Progenitor cell of endocrine pancreas (in vitro differentiated cells): ENCODE measurements around the gene RASSF8. TPM values are rescaled to one million over a fixed set of nuclear protein-coding genes. Genes with fewer than 3 reads are reported as not detected.

Experiments used
- DNase-seq: peaks from one replicate; pipeline ENCODE4 v3.0.0; 2021; ENCODE audit warnings: low spot score; ENCODE audit not compliant: unreplicated experiment
- H3K27ac Mint-ChIP-seq: 2 replicates; pipeline ENCODE4 v1.8.0; 2021; ENCODE audit warnings: mild to moderate bottlenecking, moderate library complexity, mixed read lengths
- H3K27me3 Mint-ChIP-seq: 2 replicates; pipeline ENCODE4 v1.8.0; 2021; ENCODE audit warnings: mixed read lengths
- H3K36me3 Mint-ChIP-seq: 2 replicates; pipeline ENCODE4 v1.8.0; 2022; ENCODE audit warnings: mixed read lengths; ENCODE audit not compliant: insufficient read depth
- H3K4me1 Mint-ChIP-seq: 2 replicates; pipeline ENCODE4 v1.8.0; 2021; ENCODE audit warnings: low read depth, mixed read lengths
- H3K4me3 Mint-ChIP-seq: 2 replicates; pipeline ENCODE4 v1.8.0; 2021; ENCODE audit warnings: low read depth, mild to moderate bottlenecking, moderate library complexity, mixed read lengths
- H3K9me3 Mint-ChIP-seq: 2 replicates; pipeline ENCODE4 v1.8.0; 2021; ENCODE audit warnings: low read depth, mixed read lengths
- total RNA-seq: library from RNA; stranded (reverse); gene quantifications from 2 replicates; pipeline ENCODE4 v1.2.1, GENCODE V29; 2021
- TF ChIP-seq, protein P1 (sequence below): fragments of 200-600 bp; sonication (generic); IDR thresholded peaks from one replicate; pipeline ENCODE4 v1.5.0; 2021; ENCODE audit warnings: antibody characterized with exemption, mild to moderate bottlenecking; ENCODE audit not compliant: unreplicated experiment

RASSF8 gene
- total RNA-seq, 1 donor from 2014 or later: 38.8 TPM

DNA sequence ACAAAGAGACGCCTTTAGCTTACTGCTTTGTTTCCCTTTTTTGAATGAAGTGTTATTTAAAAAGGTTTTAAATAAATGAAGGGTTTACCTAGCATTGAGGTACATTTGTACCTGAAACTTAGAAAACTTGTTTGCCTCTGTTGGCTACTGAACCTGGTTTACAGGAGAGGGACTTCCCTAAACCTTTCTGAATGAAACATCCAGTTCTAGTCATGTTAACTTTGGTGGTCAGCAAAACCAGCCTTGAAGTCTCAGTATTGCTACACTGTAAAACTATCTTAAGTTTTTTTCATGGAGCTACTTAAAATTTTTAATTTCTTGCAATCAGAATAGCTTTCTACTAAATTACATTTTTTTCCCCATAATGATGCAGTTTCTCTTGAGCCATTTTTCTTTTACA lies 38.2 kb downstream of the RASSF8 start:
- DNase-seq: no peak
- no peaks in the 10 kb centered on the region for H3K36me3 Mint-ChIP-seq
- H3K9me3 Mint-ChIP-seq: no peaks in the 10 kb centered on the region
- H3K4me1 Mint-ChIP-seq: peaks cover 28% of the 10 kb centered on the region
- no peak overlapping the region for H3K27ac Mint-ChIP-seq
- TF ChIP-seq, protein P1, sequence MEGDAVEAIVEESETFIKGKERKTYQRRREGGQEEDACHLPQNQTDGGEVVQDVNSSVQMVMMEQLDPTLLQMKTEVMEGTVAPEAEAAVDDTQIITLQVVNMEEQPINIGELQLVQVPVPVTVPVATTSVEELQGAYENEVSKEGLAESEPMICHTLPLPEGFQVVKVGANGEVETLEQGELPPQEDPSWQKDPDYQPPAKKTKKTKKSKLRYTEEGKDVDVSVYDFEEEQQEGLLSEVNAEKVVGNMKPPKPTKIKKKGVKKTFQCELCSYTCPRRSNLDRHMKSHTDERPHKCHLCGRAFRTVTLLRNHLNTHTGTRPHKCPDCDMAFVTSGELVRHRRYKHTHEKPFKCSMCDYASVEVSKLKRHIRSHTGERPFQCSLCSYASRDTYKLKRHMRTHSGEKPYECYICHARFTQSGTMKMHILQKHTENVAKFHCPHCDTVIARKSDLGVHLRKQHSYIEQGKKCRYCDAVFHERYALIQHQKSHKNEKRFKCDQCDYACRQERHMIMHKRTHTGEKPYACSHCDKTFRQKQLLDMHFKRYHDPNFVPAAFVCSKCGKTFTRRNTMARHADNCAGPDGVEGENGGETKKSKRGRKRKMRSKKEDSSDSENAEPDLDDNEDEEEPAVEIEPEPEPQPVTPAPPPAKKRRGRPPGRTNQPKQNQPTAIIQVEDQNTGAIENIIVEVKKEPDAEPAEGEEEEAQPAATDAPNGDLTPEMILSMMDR: no peak
- H3K4me3 Mint-ChIP-seq: no peak overlapping the region
- H3K27me3 Mint-ChIP-seq: no peaks in the 10 kb centered on the region

GRCh38 chr12:25997201-25997963 lies 38.9 kb downstream of the RASSF8 start:
- Mint-ChIP-seq H3K27me3 (no peaks in the 10 kb centered on the region), H3K36me3 (no peaks in the 10 kb centered on the region), H3K4me3 (no peak overlapping the region), H3K27ac (peak overlapping the region; percentile 14), H3K4me1 (peaks cover 22% of the 10 kb centered on the region), H3K9me3 (no peaks in the 10 kb centered on the region)
- TF ChIP-seq, protein P1: no peak
- no peak for DNase-seq

DNA sequence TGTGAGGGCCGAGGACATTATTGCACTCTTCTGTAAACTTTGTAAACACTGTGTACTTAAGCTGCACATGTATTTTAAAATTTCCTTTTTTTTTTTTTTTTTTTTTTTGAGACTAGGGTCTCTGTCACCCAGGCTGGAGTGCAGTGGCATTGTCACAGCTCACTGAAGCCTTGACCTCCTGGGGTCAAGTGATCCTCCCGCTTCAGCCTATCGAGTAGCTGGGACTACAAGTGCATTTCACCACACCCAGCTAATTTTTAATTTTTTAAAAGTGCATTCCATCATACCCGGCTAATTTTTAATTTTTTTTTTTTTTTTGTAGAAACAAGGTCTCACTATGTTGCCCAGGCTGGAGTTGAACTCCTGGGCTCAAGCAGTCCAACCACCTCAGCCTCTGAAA lies 42.4 kb downstream of the RASSF8 start:
- H3K9me3 Mint-ChIP-seq: peaks cover 8% of the 10 kb centered on the region
- no peak overlapping the region for H3K4me3 Mint-ChIP-seq
- TF ChIP-seq, protein P1: no peak
- H3K4me1 Mint-ChIP-seq: peaks cover 7% of the 10 kb centered on the region
- H3K27ac Mint-ChIP-seq: no peak overlapping the region
- H3K27me3 Mint-ChIP-seq: no peaks in the 10 kb centered on the region
- peaks cover 8% of the 10 kb centered on the region for H3K36me3 Mint-ChIP-seq
- DNase-seq: no peak

DNA sequence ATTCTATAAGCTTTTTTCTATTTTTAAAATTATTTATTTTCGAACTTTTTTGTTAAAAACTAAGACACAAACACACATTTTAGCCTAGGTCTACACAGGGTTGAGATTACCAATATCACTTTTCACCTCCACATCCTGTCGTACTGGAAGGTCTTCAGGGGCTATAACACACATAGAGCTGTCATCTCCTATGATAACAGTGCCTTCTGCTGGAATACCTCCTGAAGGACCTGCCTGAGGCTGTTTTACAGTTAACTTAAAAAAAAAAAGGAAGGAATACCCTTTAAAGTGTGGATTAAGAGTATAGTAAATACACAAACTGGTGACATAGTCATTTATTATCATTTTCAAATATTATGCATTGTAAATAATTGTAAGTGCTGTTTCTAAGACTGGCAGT lies 43.0 kb downstream of the RASSF8 start:
- H3K4me3 Mint-ChIP-seq: no peak overlapping the region
- H3K27ac Mint-ChIP-seq: no peak overlapping the region
- DNase-seq: no peak
- H3K27me3 Mint-ChIP-seq: no peaks in the 10 kb centered on the region
- H3K4me1 Mint-ChIP-seq: peaks cover 5% of the 10 kb centered on the region
- peaks cover 8% of the 10 kb centered on the region for H3K36me3 Mint-ChIP-seq
- H3K9me3 Mint-ChIP-seq: peaks cover 8% of the 10 kb centered on the region
- TF ChIP-seq, protein P1: no peak

DNA sequence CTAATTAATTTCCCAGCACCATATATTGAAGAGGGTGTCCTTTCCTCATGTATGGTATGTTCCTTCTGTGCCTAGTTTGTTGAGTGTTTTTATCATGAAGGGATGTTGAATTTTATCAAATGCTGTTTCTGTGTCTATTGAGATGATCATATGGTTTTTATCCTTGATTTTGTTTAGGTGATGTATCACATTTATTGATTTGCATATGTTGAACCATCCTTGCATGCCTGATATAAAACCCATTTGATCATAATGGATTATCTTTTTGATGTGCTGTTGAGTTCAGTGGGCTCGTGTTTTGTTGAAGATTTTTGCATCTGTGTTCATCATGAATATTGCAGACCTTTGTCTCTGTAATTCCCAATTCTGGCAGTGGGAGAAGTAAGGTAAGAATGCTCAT lies 44.6 kb downstream of the RASSF8 start:
- Mint-ChIP-seq H3K9me3 (peaks cover 8% of the 10 kb centered on the region), H3K27me3 (no peaks in the 10 kb centered on the region), H3K36me3 (peaks cover 8% of the 10 kb centered on the region), H3K4me1 (peaks cover 1% of the 10 kb centered on the region), H3K4me3 (no peak overlapping the region), H3K27ac (no peak overlapping the region)
- no peak for DNase-seq
- TF ChIP-seq, protein P1: no peak
